ENCODE data around the gene CDH4. TPM values are rescaled to one million over a fixed set of nuclear protein-coding genes. Genes with fewer than 3 reads are reported as not detected.

Gene CDH4
- total RNA-seq, 4 donors from 2014 or later, result 0.71 to 4.2 (median 2.9) TPM

DNA sequence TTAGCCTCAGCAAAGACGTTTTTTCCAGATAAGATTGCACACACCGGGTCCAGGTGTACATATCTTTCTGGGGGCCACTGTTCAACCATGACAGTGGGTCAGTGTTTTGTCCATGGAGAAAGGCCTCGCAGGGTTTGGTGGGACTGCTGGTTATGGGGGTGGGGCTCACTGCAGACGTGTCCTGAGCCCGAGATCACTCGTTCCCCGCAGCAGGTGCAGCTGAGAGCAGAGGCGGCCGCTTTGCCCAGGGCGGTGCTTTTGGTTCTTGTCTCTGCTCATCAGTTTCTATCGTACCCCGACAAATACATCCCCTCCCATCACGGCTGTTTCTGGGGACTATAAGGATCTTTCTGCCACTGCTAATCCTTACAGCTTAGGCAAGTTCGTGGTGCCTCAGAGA is 166.9 kb downstream of the CDH4 start:
- no peak overlapping the region for H3K4me3 ChIP-seq (ENCODE audit: low read depth, poor library complexity, severe bottlenecking)
- WGBS, 2 donors, result 79 to 81% methylated on average over 14 of the region's 14 CpGs
- no peak for DNase-seq (ENCODE audit: low spot score in 2 of 2)
- intact Hi-C loops (cut with DNase I; ENCODE audit: low total_unique reads), result no loop called here
- TF ChIP-seq POLR2A (IDR thresholded peaks at IDR 0.05), result no peak
- TF ChIP-seq, protein P1, sequence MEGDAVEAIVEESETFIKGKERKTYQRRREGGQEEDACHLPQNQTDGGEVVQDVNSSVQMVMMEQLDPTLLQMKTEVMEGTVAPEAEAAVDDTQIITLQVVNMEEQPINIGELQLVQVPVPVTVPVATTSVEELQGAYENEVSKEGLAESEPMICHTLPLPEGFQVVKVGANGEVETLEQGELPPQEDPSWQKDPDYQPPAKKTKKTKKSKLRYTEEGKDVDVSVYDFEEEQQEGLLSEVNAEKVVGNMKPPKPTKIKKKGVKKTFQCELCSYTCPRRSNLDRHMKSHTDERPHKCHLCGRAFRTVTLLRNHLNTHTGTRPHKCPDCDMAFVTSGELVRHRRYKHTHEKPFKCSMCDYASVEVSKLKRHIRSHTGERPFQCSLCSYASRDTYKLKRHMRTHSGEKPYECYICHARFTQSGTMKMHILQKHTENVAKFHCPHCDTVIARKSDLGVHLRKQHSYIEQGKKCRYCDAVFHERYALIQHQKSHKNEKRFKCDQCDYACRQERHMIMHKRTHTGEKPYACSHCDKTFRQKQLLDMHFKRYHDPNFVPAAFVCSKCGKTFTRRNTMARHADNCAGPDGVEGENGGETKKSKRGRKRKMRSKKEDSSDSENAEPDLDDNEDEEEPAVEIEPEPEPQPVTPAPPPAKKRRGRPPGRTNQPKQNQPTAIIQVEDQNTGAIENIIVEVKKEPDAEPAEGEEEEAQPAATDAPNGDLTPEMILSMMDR (IDR thresholded peaks at IDR 0.05), result no peak

DNA sequence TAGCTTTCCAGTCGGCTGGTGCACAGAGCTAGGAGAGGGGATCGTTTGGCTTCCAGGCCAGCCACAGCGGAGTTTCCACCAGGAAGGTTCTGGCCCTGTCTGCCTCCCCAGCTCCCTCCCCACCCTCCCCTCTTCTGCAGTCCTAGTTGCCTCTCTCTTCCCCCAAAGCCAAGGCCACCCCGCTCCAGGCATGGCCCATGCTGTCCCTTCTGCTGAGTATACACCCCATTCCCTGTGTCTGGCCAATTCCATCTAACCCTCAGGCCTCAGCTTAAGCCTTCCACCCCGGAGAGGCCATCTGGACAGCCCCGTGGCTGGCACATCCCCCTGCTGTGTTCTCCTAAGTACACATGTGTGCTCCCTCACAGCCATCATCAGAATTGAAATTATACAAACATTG is 167.4 kb downstream of the CDH4 start:
- WGBS, 2 donors, result 67 to 69% methylated on average over 6 of the region's 6 CpGs
- no peak overlapping the region for H3K4me3 ChIP-seq (ENCODE audit: low read depth, poor library complexity, severe bottlenecking)
- intact Hi-C loops (cut with DNase I; ENCODE audit: low total_unique reads), result no loop called here
- TF ChIP-seq, protein P1 (IDR thresholded peaks at IDR 0.05), result no peak
- TF ChIP-seq POLR2A (IDR thresholded peaks at IDR 0.05), result no peak
- no peak for DNase-seq (ENCODE audit: low spot score in 2 of 2)

DNA sequence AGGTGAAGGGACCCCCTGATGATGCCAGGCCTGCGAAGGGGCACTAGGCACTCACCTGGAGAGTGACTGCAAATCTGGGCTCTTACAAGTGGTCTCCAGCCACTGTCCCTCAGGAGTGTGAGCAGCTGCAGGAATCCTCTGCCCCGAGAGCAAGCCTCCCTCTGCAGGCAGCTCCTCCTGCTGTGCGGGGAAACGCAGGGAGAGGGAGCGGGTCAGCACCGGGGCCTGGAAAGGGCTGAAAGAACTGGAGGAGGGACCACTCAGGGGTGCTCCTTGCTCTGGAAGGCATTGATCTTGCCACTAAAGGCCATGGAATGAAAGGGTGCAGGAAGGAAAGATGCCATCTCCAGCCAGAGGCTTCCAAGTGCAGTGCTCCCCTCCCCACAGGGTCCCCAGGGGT is 168.0 kb downstream of the CDH4 start:
- DNase-seq (ENCODE audit: low spot score in 2 of 2), result no peak
- no peak overlapping the region for H3K4me3 ChIP-seq (ENCODE audit: low read depth, poor library complexity, severe bottlenecking)
- intact Hi-C loops (cut with DNase I; ENCODE audit: low total_unique reads), result no loop called here
- 88 to 90% methylated on average over 5 to 6 of the region's 6 CpGs for WGBS, 2 donors
- no peak for TF ChIP-seq POLR2A (IDR thresholded peaks at IDR 0.05)
- TF ChIP-seq, protein P1 (IDR thresholded peaks at IDR 0.05), result no peak

DNA sequence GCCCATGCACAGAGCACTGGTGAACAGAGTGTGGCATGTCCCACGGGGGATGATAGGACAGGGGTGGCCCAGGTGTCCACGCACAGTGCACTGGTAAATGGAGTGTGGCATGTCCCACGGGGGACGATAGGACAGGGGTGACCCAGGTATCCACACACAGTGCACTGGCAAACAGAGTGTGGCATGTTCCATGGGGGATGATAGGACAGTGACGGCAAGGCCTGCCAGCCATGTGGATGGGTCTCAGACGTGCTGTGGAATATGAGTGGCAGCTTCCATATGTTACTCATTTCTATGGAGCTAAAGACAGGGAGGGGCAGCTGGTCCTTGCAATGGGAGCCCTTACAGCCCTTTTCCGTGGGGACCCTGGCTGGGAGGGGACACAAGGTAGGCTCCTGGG is 168.7 kb downstream of the CDH4 start:
- intact Hi-C loops (cut with DNase I; ENCODE audit: low total_unique reads), result no loop called here
- no peak for TF ChIP-seq POLR2A (IDR thresholded peaks at IDR 0.05)
- TF ChIP-seq, protein P1 (IDR thresholded peaks at IDR 0.05), result no peak
- no peak overlapping the region for H3K4me3 ChIP-seq (ENCODE audit: low read depth, poor library complexity, severe bottlenecking)
- no peak for DNase-seq (ENCODE audit: low spot score in 2 of 2)
- WGBS, 2 donors, result 73 to 84% methylated on average over 7 of the region's 7 CpGs

DNA sequence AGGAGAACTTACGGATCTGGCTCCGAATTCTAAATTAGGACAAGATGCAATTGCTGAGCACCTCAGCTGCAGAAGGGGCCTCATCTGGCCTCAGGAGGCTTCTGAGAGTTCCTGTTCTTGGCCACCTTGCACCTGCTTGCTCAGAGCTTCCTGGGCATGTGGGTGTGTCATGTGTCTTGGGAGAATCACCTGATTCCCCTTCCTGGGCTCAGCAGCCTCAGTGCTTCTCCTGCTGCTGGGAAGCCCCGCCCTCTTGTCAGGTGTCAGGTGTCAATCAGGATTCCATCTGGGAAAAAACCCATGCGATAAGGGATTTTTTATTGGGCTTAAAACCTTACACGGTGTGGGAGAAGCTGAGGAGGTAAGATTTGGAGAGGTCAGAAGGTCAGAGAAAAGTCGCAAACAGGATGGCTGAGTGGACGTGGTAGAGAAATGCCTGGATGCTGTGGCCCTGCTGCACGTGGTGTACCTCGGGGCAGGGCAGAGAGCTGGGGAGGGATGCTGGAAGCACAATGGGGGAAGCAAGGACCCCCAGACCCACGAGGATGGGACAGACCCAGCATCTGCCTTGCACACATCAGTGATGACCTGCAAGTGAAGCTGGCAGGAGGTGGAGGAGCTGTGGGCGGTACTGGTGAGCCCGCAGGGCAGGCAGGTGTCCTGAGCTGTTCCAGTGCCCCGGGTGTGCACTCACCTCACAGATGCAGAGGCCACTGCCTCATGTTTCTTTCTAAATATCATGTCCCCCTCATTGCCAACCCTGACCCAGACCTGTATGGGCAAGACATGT is 170.8 kb downstream of the CDH4 start:
- H3K4me3 ChIP-seq (ENCODE audit: low read depth, poor library complexity, severe bottlenecking), result no peak overlapping the region
- WGBS, 2 donors, result 48 to 58% methylated on average over 13 of the region's 13 CpGs
- DNase-seq (ENCODE audit: low spot score in 2 of 2), result no peak
- intact Hi-C loops (cut with DNase I; ENCODE audit: low total_unique reads), result no loop called here
- TF ChIP-seq POLR2A (IDR thresholded peaks at IDR 0.05), result no peak
- TF ChIP-seq, protein P1 (IDR thresholded peaks at IDR 0.05), result no peak
